Neural progenitor cell (in vitro differentiated cells): ENCODE data around the gene SLFN12L. TPM values are rescaled to one million over a fixed set of nuclear protein-coding genes. Genes with fewer than 3 reads are reported as not detected.

Experiments used
- DNase-seq: peaks from one replicate; pipeline ENCODE4 v3.0.0-alpha.2; 2016; ENCODE audit warnings: low spot score
- H2AFZ ChIP-seq: fragments of 200-600 bp; sonication (generic); replicated peaks from 2 replicates; pipeline ENCODE4 v1.6.1; 2016; ENCODE audit warnings: antibody characterized with exemption
- H3F3A ChIP-seq: fragments of 200-600 bp; sonication (generic); 2 replicates; pipeline ENCODE4 v1.6.1; 2016; ENCODE audit warnings: antibody characterized with exemption, low read depth
- H3K27ac ChIP-seq: fragments of 200-600 bp; sonication (generic); 2 replicates; pipeline ENCODE4 v1.5.1; 2016; ENCODE audit warnings: mild to moderate bottlenecking
- H3K27me3 ChIP-seq: fragments of 200-600 bp; sonication (generic); 2 replicates; pipeline ENCODE4 v1.6.1; 2016; ENCODE audit warnings: mild to moderate bottlenecking, moderate library complexity
- H3K36me3 ChIP-seq: fragments of 200-600 bp; sonication (generic); 2 replicates; pipeline ENCODE4 v1.5.1; 2016
- H3K4me1 ChIP-seq: fragments of 200-600 bp; sonication (generic); 2 replicates; pipeline ENCODE4 v1.6.1; 2016; ENCODE audit warnings: mixed run types
- H3K4me2 ChIP-seq: fragments of 200-600 bp; sonication (generic); 2 replicates; pipeline ENCODE4 v1.6.1; 2016
- H3K4me3 ChIP-seq: fragments of 200-600 bp; sonication (generic); 2 replicates; pipeline ENCODE4 v1.5.1; 2016
- H3K79me2 ChIP-seq: fragments of 200-600 bp; sonication (generic); 2 replicates; pipeline ENCODE4 v1.6.1; 2016; ENCODE audit warnings: low read depth
- H3K9ac ChIP-seq: fragments of 200-600 bp; sonication (generic); 2 replicates; pipeline ENCODE4 v1.6.1; 2016
- H3K9me3 ChIP-seq: fragments of 200-600 bp; sonication (generic); 2 replicates; pipeline ENCODE4 v1.5.1; 2016; ENCODE audit warnings: low read depth
- H4K20me1 ChIP-seq: fragments of 200-600 bp; sonication (generic); 2 replicates; pipeline ENCODE4 v1.6.1; 2016; ENCODE audit warnings: low read depth
- H3K27ac Mint-ChIP-seq: 3 replicates; pipeline ENCODE4 v1.8.0; 2021; ENCODE audit warnings: mixed read lengths
- H3K27me3 Mint-ChIP-seq: 2 replicates; pipeline ENCODE4 v1.8.0; 2022; ENCODE audit warnings: low read depth, mild to moderate bottlenecking, inconsistent platforms, moderate library complexity, mixed read lengths; ENCODE audit not compliant: insufficient read depth
- H3K36me3 Mint-ChIP-seq: 3 replicates; pipeline ENCODE4 v1.8.0; 2021; ENCODE audit warnings: mixed read lengths
- H3K4me1 Mint-ChIP-seq: 3 replicates; pipeline ENCODE4 v1.8.0; 2021; ENCODE audit warnings: mixed read lengths
- H3K4me3 Mint-ChIP-seq: 3 replicates; pipeline ENCODE4 v1.8.0; 2021; ENCODE audit warnings: mild to moderate bottlenecking, moderate library complexity, mixed read lengths
- H3K9me3 Mint-ChIP-seq: 3 replicates; pipeline ENCODE4 v1.8.0; 2020; ENCODE audit warnings: mixed read lengths
- EZH2 ChIP-seq: fragments of 200-600 bp; sonication (generic); IDR thresholded peaks from 2 replicates; pipeline ENCODE4 v1.6.1; 2017; ENCODE audit warnings: antibody characterized with exemption, mild to moderate bottlenecking, moderate library complexity
- EZH2phosphoT487 ChIP-seq: fragments of 200-600 bp; sonication (generic); IDR thresholded peaks from 2 replicates; pipeline ENCODE4 v1.6.1; 2017; ENCODE audit warnings: antibody characterized with exemption
- total RNA-seq: library from RNA; depleted of rRNA; stranded (reverse); fragments of >200 nt; gene quantifications from 2 replicates; pipeline ENCODE4 v1.2.3, GENCODE V29; 2015; ENCODE audit warnings: low replicate concordance
- TF ChIP-seq, protein P1 (sequence below): fragments of 200-600 bp; sonication (generic); IDR thresholded peaks from 2 replicates; pipeline ENCODE4 v1.5.1; 2017; ENCODE audit warnings: antibody characterized with exemption, mild to moderate bottlenecking

The SLFN12L gene
- total RNA-seq, result not detected in 2 replicates

DNA sequence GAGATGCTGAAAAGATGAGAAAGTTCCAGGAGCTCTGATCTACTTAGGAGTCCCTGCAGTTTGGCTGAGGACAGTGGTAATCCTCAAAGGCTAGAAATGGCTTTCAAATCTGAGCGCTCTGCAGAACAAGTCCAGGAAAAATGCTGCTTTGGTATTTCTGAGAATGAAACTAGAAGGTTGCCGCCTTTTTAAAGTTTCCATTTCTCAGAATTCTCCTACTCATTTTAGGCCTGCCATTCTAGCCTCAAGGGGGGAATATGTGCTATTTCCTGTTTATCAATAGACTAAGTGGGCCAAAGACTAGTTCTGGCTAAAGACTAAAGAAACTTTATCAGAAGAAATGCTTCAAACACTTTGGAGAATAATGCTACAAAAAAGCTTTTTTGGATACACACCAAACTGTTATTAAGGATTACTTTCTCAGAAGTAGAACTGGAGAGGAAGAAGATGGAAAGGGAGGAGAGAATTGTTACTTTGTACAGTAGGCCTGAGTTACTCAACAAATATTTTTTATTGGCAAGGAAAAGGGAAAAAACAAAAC lies at the start of gene SLFN12L:
Gene SLFN12L (minus strand): TSS at position 78 of the 541 bp plus-strand sequence. CDS start 15,314 bp downstream, outside the sequence.
- no peak within 1 kb of the TSS for H3K4me3 ChIP-seq
- H3K9me3 ChIP-seq, result no peaks in the 10 kb centered on the region
- no peaks in the 10 kb centered on the region for H3K36me3 ChIP-seq
- no peaks in the 10 kb centered on the region for H3K79me2 ChIP-seq
- Mint-ChIP-seq H3K27ac (no peak within 1 kb of the TSS), H3K36me3 (no peaks in the 10 kb centered on the region), H3K27me3 (peaks cover 7% of the 10 kb centered on the region), H3K9me3 (no peaks in the 10 kb centered on the region), H3K4me3 (no peak within 1 kb of the TSS), H3K4me1 (no peaks in the 10 kb centered on the region)
- H3K27me3 ChIP-seq, result peaks cover 20% of the 10 kb centered on the region
- no peaks in the 10 kb centered on the region for H4K20me1 ChIP-seq
- DNase-seq, result no peak
- TF ChIP-seq EZH2 (no peak), EZH2phosphoT487 (no peak)
- TF ChIP-seq, protein P1, sequence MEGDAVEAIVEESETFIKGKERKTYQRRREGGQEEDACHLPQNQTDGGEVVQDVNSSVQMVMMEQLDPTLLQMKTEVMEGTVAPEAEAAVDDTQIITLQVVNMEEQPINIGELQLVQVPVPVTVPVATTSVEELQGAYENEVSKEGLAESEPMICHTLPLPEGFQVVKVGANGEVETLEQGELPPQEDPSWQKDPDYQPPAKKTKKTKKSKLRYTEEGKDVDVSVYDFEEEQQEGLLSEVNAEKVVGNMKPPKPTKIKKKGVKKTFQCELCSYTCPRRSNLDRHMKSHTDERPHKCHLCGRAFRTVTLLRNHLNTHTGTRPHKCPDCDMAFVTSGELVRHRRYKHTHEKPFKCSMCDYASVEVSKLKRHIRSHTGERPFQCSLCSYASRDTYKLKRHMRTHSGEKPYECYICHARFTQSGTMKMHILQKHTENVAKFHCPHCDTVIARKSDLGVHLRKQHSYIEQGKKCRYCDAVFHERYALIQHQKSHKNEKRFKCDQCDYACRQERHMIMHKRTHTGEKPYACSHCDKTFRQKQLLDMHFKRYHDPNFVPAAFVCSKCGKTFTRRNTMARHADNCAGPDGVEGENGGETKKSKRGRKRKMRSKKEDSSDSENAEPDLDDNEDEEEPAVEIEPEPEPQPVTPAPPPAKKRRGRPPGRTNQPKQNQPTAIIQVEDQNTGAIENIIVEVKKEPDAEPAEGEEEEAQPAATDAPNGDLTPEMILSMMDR, result no peak
- H2AFZ ChIP-seq, result no peak within 1 kb of the TSS
- H3F3A ChIP-seq, result no peaks in the 10 kb centered on the region
- H3K4me2 ChIP-seq, result no peak within 1 kb of the TSS
- no peak within 1 kb of the TSS for H3K9ac ChIP-seq
- no peak within 1 kb of the TSS for H3K27ac ChIP-seq
- no peaks in the 10 kb centered on the region for H3K4me1 ChIP-seq

DNA sequence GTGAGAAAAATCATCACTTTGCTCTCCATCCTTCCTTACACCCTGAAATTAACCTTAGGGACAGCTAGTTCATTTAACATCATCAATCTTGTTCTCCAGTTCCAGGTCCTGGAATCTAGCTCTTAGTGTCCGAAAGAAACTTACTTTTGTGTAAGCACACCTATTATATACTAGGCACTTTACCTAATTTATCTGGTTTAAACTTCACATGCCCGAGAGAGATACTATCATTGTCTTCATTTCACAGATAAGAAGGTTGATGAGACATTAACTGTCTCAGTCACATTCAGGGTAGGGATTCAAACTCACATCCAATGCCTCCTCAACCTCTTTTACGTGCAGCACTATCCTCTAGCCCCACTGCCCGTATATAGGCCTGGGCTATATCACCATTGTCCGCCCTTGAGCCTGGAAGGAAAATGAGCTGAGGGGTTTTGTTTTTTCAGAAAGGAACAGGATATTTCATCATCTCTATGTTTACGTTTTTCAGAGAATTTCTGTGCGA lies 49.1 kb upstream of the SLFN12L start:
- peak overlapping the region; percentile 96 for H3K27ac Mint-ChIP-seq
- Histone ChIP-seq H3K36me3 (no peaks in the 10 kb centered on the region), H2AFZ (peak overlapping the region; percentile 84), H3K9me3 (no peaks in the 10 kb centered on the region), H3F3A (peaks cover 11% of the 10 kb centered on the region), H3K27me3 (peaks cover 12% of the 10 kb centered on the region), H3K4me3 (peak overlapping the region; percentile 74), H3K9ac (peak overlapping the region; percentile 60), H3K4me2 (peak overlapping the region; percentile 73), H3K79me2 (peaks cover 43% of the 10 kb centered on the region), H3K4me1 (peaks cover 13% of the 10 kb centered on the region), H4K20me1 (peaks cover 6% of the 10 kb centered on the region), H3K27ac (peak overlapping the region; percentile 91)
- H3K9me3 Mint-ChIP-seq, result no peaks in the 10 kb centered on the region
- DNase-seq, result no peak
- TF ChIP-seq, protein P1, result no peak
- TF ChIP-seq EZH2phosphoT487, result no peak
- no peak for TF ChIP-seq EZH2
- peaks cover 6% of the 10 kb centered on the region for H3K27me3 Mint-ChIP-seq
- peaks cover 21% of the 10 kb centered on the region for H3K4me1 Mint-ChIP-seq
- peak overlapping the region; percentile 99 for H3K4me3 Mint-ChIP-seq
- no peaks in the 10 kb centered on the region for H3K36me3 Mint-ChIP-seq

GRCh38 chr17:35584061-35584460 lies 46.6 kb upstream of the SLFN12L start:
- Histone ChIP-seq H4K20me1 (no peaks in the 10 kb centered on the region), H3F3A (peaks cover 26% of the 10 kb centered on the region), H3K4me3 (no peak overlapping the region), H3K4me2 (no peak overlapping the region), H3K9me3 (no peaks in the 10 kb centered on the region), H3K27me3 (peaks cover 12% of the 10 kb centered on the region), H3K9ac (no peak overlapping the region), H3K36me3 (no peaks in the 10 kb centered on the region), H2AFZ (no peak overlapping the region), H3K27ac (no peak overlapping the region), H3K79me2 (peaks cover 24% of the 10 kb centered on the region), H3K4me1 (peaks cover 14% of the 10 kb centered on the region)
- no peaks in the 10 kb centered on the region for H3K9me3 Mint-ChIP-seq
- TF ChIP-seq EZH2phosphoT487 (no peak), EZH2 (no peak)
- TF ChIP-seq, protein P1, result no peak
- no peak overlapping the region for H3K27ac Mint-ChIP-seq
- no peak overlapping the region for H3K4me3 Mint-ChIP-seq
- no peaks in the 10 kb centered on the region for H3K36me3 Mint-ChIP-seq
- peaks cover 21% of the 10 kb centered on the region for H3K4me1 Mint-ChIP-seq
- DNase-seq, result no peak
- peaks cover 6% of the 10 kb centered on the region for H3K27me3 Mint-ChIP-seq
